Dedifferentiated amniotic fluid mesenchymal stem cell (primary cell): ENCODE results near the gene SLC26A4.

Source experiments
- DNase-seq: peaks from one replicate; pipeline ENCODE4 v3.0.0-alpha.2; 2016; ENCODE audit errors: extremely low spot score

The SLC26A4 gene

GRCh38 chr7:107751113-107751512 is 90.5 kb downstream of the SLC26A4 start:
- DNase-seq: no peak

DNA sequence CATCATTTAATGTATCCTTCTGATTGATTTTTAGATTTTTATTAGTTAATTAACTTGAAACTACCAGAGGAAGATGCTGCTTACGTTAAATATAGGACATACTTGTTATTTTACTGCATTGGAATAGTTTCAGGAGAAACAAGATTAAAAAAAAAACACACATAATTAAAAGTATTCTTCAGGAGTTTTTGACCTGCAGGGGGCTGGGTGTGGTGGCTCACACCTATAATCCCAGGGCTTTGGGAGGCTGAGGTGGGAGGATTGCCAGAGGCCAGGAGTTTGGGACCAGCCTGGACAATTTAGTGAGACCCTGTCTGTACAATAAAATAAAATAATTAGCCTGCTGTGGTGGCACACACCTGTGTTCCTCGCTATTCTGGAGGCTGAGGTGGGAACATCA is 94.0 kb downstream of the SLC26A4 start:
- no peak for DNase-seq

DNA sequence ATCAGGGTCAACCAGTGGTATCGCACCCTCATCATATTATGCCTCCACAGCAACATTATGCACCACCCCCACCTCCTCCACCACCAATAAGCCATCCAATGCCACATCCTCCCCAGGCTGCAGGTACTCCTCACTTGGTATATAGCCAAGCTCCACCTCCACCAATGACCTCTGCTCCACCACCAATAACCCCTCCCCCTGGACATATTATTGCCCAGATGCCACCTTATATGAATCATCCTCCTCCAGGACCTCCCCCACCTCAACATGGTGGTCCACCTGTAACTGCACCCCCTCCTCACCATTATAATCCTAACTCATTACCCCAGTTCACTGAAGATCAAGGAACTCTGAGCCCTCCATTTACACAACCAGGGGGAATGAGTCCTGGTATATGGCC is 98.0 kb downstream of the SLC26A4 start:
- no peak for DNase-seq

GRCh38 chr7:107767391-107767790 is 106.8 kb downstream of the SLC26A4 start:
- DNase-seq: no peak
